Measurements from ENCODE around the gene UNC13D. TPM values are rescaled to one million over a fixed set of nuclear protein-coding genes. Genes with fewer than 3 reads are reported as not detected.
"Not testable (repeated sequence)": the region's sequence is repeated elsewhere in the genome, so short reads cannot be mapped to it uniquely, and the experiment has no call there.

Gene UNC13D
- total RNA-seq, 2 experiments from 2014 or later, result 8.0 to 17.8 TPM

GRCh38 chr17:75861927-75862317 is 17.7 kb upstream of the UNC13D start:
- H2AFZ ChIP-seq (ENCODE audit: low read length), result no peak overlapping the region; the same call in 1 of the 2 replicates

GRCh38 chr17:75859358-75859757 is 15.2 kb upstream of the UNC13D start:
- ChIA-PET CTCF (ENCODE audit: unreplicated experiment) (interaction anchor here (0.6 to 1.2 kb wide), 3 partner anchors 16 to 806 kb away, joined by 4 to 17 read pairs (median 4); no protein-coding TSS in a partner anchor), POLR2A (interaction anchor here (0.5 to 1.6 kb wide), 13 partner anchors 8 to 421 kb away, joined by 3 to 11 read pairs (median 4); a partner anchor contains a TSS)
- not testable (repeated sequence) for H3K4me2 ChIP-seq (ENCODE audit: low read length); H4K20me1 ChIP-seq (ENCODE audit: insufficient read depth, low read length); H3K4me3 ChIP-seq (ENCODE audit: low read depth, low read length, poor library complexity, severe bottlenecking); H3K9me3 ChIP-seq (ENCODE audit: low read length); BruUV-seq (replicated peaks); H2AFZ ChIP-seq (ENCODE audit: low read length); H3K36me3 ChIP-seq (ENCODE audit: insufficient read depth, low read length); H3K9me2 ChIP-seq (ENCODE audit: insufficient read depth, low read length); DNase-seq (ENCODE audit: low spot score)
- Histone ChIP-seq H3K4me1 (ENCODE audit: insufficient read depth, low read length, poor library complexity, severe bottlenecking) (peaks cover 36% of the 10 kb centered on the region), H3K79me2 (ENCODE audit: insufficient read depth, low read depth, low read length) (peaks cover 13% of the 10 kb centered on the region; the same call in 1 of the 2 replicates), H3K27ac (ENCODE audit: low read depth, low read length, poor library complexity, severe bottlenecking) (peak overlapping the region; percentile 84)
- intact Hi-C loops (cut with micrococcal nuclease; ENCODE audit: unreplicated experiment), result loop anchor here (5.0 kb wide), 3 partner anchors 148 to 213 kb away; partner anchors contain the start of genes GALR2, RECQL5, SAP30BP and SRP68

More at GRCh38 chr17:75861927-75862317, 17.7 kb upstream of the UNC13D start:
- Histone ChIP-seq H3K27ac (ENCODE audit: low read depth, low read length, poor library complexity, severe bottlenecking) (no peak overlapping the region), H3K79me2 (ENCODE audit: insufficient read depth, low read depth, low read length) (no peaks in the 10 kb centered on the region; the same call in 1 of the 2 replicates), H3K4me3 (ENCODE audit: low read depth, low read length, poor library complexity, severe bottlenecking) (no peak overlapping the region), H4K20me1 (ENCODE audit: insufficient read depth, low read length) (no peaks in the 10 kb centered on the region), H3K9me2 (ENCODE audit: insufficient read depth, low read length) (no peaks in the 10 kb centered on the region), H3K36me3 (ENCODE audit: insufficient read depth, low read length) (no peaks in the 10 kb centered on the region), H3K4me1 (ENCODE audit: insufficient read depth, low read length, poor library complexity, severe bottlenecking) (peaks cover 40% of the 10 kb centered on the region), H3K4me2 (ENCODE audit: low read length) (no peak overlapping the region), H3K9me3 (ENCODE audit: low read length) (no peaks in the 10 kb centered on the region)
- ChIA-PET CTCF (ENCODE audit: unreplicated experiment) (interaction anchor here (1.4 kb wide), 1 partner anchor 14 kb away, joined by 4 read pairs; no protein-coding TSS in a partner anchor), POLR2A (no interaction called here)
- intact Hi-C loops (cut with micrococcal nuclease; ENCODE audit: unreplicated experiment), result no loop called here
- no peak for DNase-seq (ENCODE audit: low spot score)
- TF ChIP-seq EZH2phosphoT487 (IDR thresholded peaks at IDR 0.05; ENCODE audit: borderline replicate concordance, low read depth, low read length), result no peak
- TF ChIP-seq CTCF (conservative IDR thresholded peaks at IDR 0.05; ENCODE audit: low read length), result no peak
- BruUV-seq (replicated peaks), result no TSS peak

GRCh38 chr17:75856062-75856756 is 12.0 kb upstream of the UNC13D start:
- Histone ChIP-seq H3K4me1 (ENCODE audit: insufficient read depth, low read length, poor library complexity, severe bottlenecking) (peaks cover 33% of the 10 kb centered on the region), H3K9me2 (ENCODE audit: insufficient read depth, low read length) (no peaks in the 10 kb centered on the region), H3K79me2 (ENCODE audit: insufficient read depth, low read depth, low read length) (peaks cover 17% of the 10 kb centered on the region; the same call in 1 of the 2 replicates), H3K4me2 (ENCODE audit: low read length) (peak overlapping the region; percentile 82), H3K27ac (ENCODE audit: low read depth, low read length, poor library complexity, severe bottlenecking) (peak overlapping the region; percentile 78), H3K4me3 (ENCODE audit: low read depth, low read length, poor library complexity, severe bottlenecking) (peak overlapping the region; percentile 78), H2AFZ (ENCODE audit: low read length) (peak overlapping the region; percentile 53; the same call in 1 of the 2 replicates), H3K9me3 (ENCODE audit: low read length) (no peaks in the 10 kb centered on the region), H4K20me1 (ENCODE audit: insufficient read depth, low read length) (peaks cover 4% of the 10 kb centered on the region; the same call in 1 of the 2 replicates), H3K36me3 (ENCODE audit: insufficient read depth, low read length) (peaks cover 3% of the 10 kb centered on the region; the same call in 1 of the 2 replicates)
- DNase-seq (ENCODE audit: low spot score), result peak; percentile 66
- BruUV-seq (replicated peaks), result TSS peak; percentile 92
- intact Hi-C loops (cut with micrococcal nuclease; ENCODE audit: unreplicated experiment), result loop anchor here (5.0 kb wide), 3 partner anchors 151 to 216 kb away; partner anchors contain the start of genes GALR2, RECQL5, SAP30BP and SRP68
- ChIA-PET CTCF (ENCODE audit: unreplicated experiment) (interaction anchor here (0.5 to 2.4 kb wide), 7 partner anchors 10 to 876 kb away, joined by 3 to 10 read pairs (median 4); partner anchors contain the start of gene TRIM65), POLR2A (interaction anchor here (0.6 to 2.6 kb wide), 10 partner anchors 8 to 103 kb away, joined by 3 to 28 read pairs (median 4); partner anchors contain the start of genes MRPL38 and UNK)
- TF ChIP-seq EZH2phosphoT487 (IDR thresholded peaks at IDR 0.05; ENCODE audit: borderline replicate concordance, low read depth, low read length), result no peak
- TF ChIP-seq CTCF (conservative IDR thresholded peaks at IDR 0.05; ENCODE audit: low read length), result 0 out of 2 replicates have a peak, but pooled peaks have one; percentile 57

Measured in OCI-LY7 (cell line).